HepG2 (cell line): ENCODE results near the gene HMCN1. TPM values are rescaled to one million over a fixed set of nuclear protein-coding genes. Genes with fewer than 3 reads are reported as not detected.

Experiments
- MAFK ChIP-seq, 2 experiments: IDR thresholded peaks in 1 of 2; conservative IDR thresholded peaks in 1 of 2; 2 replicates each; pipeline ENCODE4 v1.6.1; 2011; ENCODE audit warnings: improper control_type of control experiment in 2 of 2, low read length in 2 of 2
- TFDP2 ChIP-seq: sonication (generic); formaldehyde crosslinking; IDR thresholded peaks from 2 replicates; pipeline ENCODE4 v1.4.0; 2020; ENCODE audit warnings: missing genetic modification reagents
- THAP8 ChIP-seq: sonication (generic); formaldehyde crosslinking; IDR thresholded peaks from 2 replicates; pipeline ENCODE4 v1.5.1; 2020; ENCODE audit warnings: missing genetic modification reagents, mild to moderate bottlenecking, borderline replicate concordance
- ZNF567 ChIP-seq: sonication (generic); formaldehyde crosslinking; IDR thresholded peaks from 2 replicates; pipeline ENCODE4 v1.8.1; 2023; ENCODE audit warnings: mild to moderate bottlenecking, missing genetic modification reagents, borderline replicate concordance
- ZNF646 ChIP-seq: sonication (generic); formaldehyde crosslinking; IDR thresholded peaks from 2 replicates; pipeline ENCODE4 v1.9.0; 2021; ENCODE audit warnings: mild to moderate bottlenecking, missing genetic modification reagents
- polyA plus RNA-seq, 8 experiments: library from polyadenylated mRNA; depleted of rRNA in 3 of 8; stranded (reverse) in 7 of 8; unstranded in 1 of 8; fragments of >200 nt; fragmentation: Illumina TruSeq in 4 of 8; extraction: Trizol in 4 of 8; gene quantifications; 2 replicates each; pipeline versions ENCODE4 v1.2.1 to v1.2.3, GENCODE V29; 2011 to 2016; ENCODE audit warnings: low read depth in 4 of 8, missing spikeins in 1 of 8, mixed read lengths in 1 of 8; ENCODE audit not compliant: insufficient read depth in 1 of 8
- total RNA-seq, 5 experiments: library from RNA; depleted of rRNA; stranded (reverse); fragments of >200 nt; fragmentation: Illumina TruSeq; extraction: Trizol; gene quantifications; 2 replicates each; pipeline ENCODE4 v1.2.3, GENCODE V29; 2016; ENCODE audit warnings: low read depth in 1 of 5

The HMCN1 gene
- total and polyA plus RNA-seq, 2 of the 13 experiments (the other 11 are each of a cell fraction or from before 2014, with no cell fraction given), result 0.03 TPM; not detected in 1

- TF ChIP-seq ZNF646 (CRISPR knock-in tag) (no peak), MAFK (conservative IDR thresholded peaks at IDR 0.05 in 1 of 2, IDR thresholded peaks at IDR 0.05 in 1 of 2; ENCODE audit: low read length in 2 of 2) (peak; percentile 32 to 44; a peak in 2 of 4 replicates), THAP8 (CRISPR knock-in tag) (no peak), TFDP2 (no peak), ZNF567 (CRISPR knock-in tag) (no peak)
These were observed 200.4 kb downstream of the HMCN1 start (continued) for GRCh38 chr1:185934476-185935189.
